Neural cell (in vitro differentiated cells): ENCODE measurements around the gene SLC6A11.

Source experiments
- EZH2 ChIP-seq: fragments of 200-600, 300-800 bp; shearing (Covaris generic), sonication (generic); IDR thresholded peaks from 2 replicates; pipeline ENCODE4 v1.6.1; 2014; ENCODE audit warnings: antibody characterized with exemption, low read length, borderline replicate concordance, mild to moderate bottlenecking; ENCODE audit not compliant: insufficient read depth, poor library complexity, severe bottlenecking
- POLR2AphosphoS5 ChIP-seq: IDR thresholded peaks from 2 replicates; pipeline ENCODE4 v1.6.1; 2012
- TAF1 ChIP-seq: IDR thresholded peaks from 2 replicates; pipeline ENCODE4 v1.6.1; 2012; ENCODE audit warnings: low read depth
- TF ChIP-seq, protein P1 (sequence below): fragments of 450-650 bp; IDR thresholded peaks from 2 replicates; pipeline ENCODE4 v1.5.1; 2014; ENCODE audit warnings: antibody characterized with exemption, mild to moderate bottlenecking, moderate library complexity; ENCODE audit not compliant: poor library complexity, severe bottlenecking

GRCh38 chr3:10786640-10787039 is 29.4 kb upstream of the SLC6A11 start:
- TF ChIP-seq POLR2AphosphoS5 (no peak), EZH2 (no peak), TAF1 (no peak)
- TF ChIP-seq, protein P1, sequence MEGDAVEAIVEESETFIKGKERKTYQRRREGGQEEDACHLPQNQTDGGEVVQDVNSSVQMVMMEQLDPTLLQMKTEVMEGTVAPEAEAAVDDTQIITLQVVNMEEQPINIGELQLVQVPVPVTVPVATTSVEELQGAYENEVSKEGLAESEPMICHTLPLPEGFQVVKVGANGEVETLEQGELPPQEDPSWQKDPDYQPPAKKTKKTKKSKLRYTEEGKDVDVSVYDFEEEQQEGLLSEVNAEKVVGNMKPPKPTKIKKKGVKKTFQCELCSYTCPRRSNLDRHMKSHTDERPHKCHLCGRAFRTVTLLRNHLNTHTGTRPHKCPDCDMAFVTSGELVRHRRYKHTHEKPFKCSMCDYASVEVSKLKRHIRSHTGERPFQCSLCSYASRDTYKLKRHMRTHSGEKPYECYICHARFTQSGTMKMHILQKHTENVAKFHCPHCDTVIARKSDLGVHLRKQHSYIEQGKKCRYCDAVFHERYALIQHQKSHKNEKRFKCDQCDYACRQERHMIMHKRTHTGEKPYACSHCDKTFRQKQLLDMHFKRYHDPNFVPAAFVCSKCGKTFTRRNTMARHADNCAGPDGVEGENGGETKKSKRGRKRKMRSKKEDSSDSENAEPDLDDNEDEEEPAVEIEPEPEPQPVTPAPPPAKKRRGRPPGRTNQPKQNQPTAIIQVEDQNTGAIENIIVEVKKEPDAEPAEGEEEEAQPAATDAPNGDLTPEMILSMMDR: no peak
